ENCODE data around the gene SLC4A9.

Gene SLC4A9, protein sequence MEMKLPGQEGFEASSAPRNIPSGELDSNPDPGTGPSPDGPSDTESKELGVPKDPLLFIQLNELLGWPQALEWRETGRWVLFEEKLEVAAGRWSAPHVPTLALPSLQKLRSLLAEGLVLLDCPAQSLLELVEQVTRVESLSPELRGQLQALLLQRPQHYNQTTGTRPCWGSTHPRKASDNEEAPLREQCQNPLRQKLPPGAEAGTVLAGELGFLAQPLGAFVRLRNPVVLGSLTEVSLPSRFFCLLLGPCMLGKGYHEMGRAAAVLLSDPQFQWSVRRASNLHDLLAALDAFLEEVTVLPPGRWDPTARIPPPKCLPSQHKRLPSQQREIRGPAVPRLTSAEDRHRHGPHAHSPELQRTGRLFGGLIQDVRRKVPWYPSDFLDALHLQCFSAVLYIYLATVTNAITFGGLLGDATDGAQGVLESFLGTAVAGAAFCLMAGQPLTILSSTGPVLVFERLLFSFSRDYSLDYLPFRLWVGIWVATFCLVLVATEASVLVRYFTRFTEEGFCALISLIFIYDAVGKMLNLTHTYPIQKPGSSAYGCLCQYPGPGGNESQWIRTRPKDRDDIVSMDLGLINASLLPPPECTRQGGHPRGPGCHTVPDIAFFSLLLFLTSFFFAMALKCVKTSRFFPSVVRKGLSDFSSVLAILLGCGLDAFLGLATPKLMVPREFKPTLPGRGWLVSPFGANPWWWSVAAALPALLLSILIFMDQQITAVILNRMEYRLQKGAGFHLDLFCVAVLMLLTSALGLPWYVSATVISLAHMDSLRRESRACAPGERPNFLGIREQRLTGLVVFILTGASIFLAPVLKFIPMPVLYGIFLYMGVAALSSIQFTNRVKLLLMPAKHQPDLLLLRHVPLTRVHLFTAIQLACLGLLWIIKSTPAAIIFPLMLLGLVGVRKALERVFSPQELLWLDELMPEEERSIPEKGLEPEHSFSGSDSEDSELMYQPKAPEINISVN

DNA sequence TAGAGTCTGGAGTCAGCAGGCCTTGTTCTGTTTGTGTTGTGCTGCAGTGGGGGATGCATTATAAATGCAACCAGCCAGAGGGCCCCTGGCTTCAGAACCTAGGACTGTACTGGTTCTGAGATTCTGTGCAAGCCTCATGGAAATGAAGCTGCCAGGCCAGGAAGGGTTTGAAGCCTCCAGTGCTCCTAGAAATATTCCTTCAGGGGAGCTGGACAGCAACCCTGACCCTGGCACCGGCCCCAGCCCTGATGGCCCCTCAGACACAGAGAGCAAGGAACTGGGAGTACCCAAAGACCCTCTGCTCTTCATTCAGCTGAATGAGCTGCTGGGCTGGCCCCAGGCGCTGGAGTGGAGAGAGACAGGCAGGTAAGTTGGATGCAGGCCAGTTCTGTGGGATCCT, at the start of gene SLC4A9:
Gene SLC4A9, plus strand, starts transcription at position 94 of the 400 bp plus-strand sequence. Its CDS starts 43 bp downstream, at position 137.
- Histone ChIP-seq H3K4me1 (peaks cover 25 to 52% (median 43%) of the 10 kb centered on the region in 10 experiments), H3K9ac (no peak within 1 kb of the TSS), H3K4me2 (no peak within 1 kb of the TSS), H4K20me1 (no peaks in the 10 kb centered on the region), H3K9me3 (replicated peaks in 1 of 11) (no peaks in the 10 kb centered on the region), H3K27me3 (no peaks in the 10 kb centered on the region), H3K36me3 (no peaks in the 10 kb centered on the region), H3K4me3 (no peak within 1 kb of the TSS), H3K27ac (no peak within 1 kb of the TSS)
- TF ChIP-seq Cebpa-rat (IDR thresholded peaks at IDR 0.05) = no peak

DNA sequence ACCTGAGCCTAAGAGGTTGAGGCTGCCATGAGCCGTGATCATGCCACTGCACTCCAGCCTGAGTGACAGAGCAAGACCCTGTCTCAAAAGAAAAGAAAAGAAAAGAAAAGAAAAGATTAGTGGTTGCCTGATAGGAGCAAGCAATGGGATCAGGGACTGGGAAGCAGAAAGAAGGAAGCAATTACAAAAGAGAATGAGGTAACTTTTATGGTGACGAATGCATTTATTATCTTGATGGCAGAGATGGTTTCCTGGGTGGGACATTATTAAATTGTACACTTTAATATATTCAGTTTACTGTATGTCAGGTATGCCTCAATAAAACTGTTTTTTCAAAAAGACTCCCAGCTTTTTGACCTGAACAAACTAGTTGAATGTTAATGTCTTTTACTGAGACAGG, 49.6 kb upstream of the SLC4A9 start:
- Histone ChIP-seq H3K4me2 (peak overlapping the region in 10 of 11 experiments; percentile 11 to 84 (median 34); a peak in 12 of 22 replicates), H3K4me1 (peaks cover 36 to 51% (median 42%) of the 10 kb centered on the region in 10 experiments), H3K27ac (0 out of 22 replicates have a peak overlapping the region, but pooled peaks of 1 of the 11 experiments have one; percentile 8), H3K36me3 (no peaks in the 10 kb centered on the region), H3K9me3 (replicated peaks in 1 of 11) (no peaks in the 10 kb centered on the region), H3K9ac (no peak overlapping the region), H3K4me3 (no peak overlapping the region), H4K20me1 (no peaks in the 10 kb centered on the region), H3K27me3 (no peaks in the 10 kb centered on the region)
- no peak for TF ChIP-seq Cebpa-rat (IDR thresholded peaks at IDR 0.05)

GRCh38 chr5:140311011-140311467, 49.0 kb upstream of the SLC4A9 start:
- H3K36me3 ChIP-seq = no peaks in the 10 kb centered on the region
- H3K4me1 ChIP-seq = peaks cover 35 to 50% (median 41%) of the 10 kb centered on the region in 10 experiments
- no peaks in the 10 kb centered on the region for H3K9me3 ChIP-seq (replicated peaks in 1 of 11)
- peak overlapping the region in 1 of 11 experiments; percentile 8; a peak in 1 of 22 replicates for H3K27ac ChIP-seq
- no peak overlapping the region for H3K9ac ChIP-seq
- H3K4me2 ChIP-seq = peak overlapping the region in 10 of 11 experiments; percentile 1 to 84 (median 52); a peak in 14 of 22 replicates
- TF ChIP-seq Cebpa-rat (IDR thresholded peaks at IDR 0.05) = no peak
- no peak overlapping the region for H3K4me3 ChIP-seq
- H3K27me3 ChIP-seq = no peaks in the 10 kb centered on the region
- H4K20me1 ChIP-seq = no peaks in the 10 kb centered on the region

DNA sequence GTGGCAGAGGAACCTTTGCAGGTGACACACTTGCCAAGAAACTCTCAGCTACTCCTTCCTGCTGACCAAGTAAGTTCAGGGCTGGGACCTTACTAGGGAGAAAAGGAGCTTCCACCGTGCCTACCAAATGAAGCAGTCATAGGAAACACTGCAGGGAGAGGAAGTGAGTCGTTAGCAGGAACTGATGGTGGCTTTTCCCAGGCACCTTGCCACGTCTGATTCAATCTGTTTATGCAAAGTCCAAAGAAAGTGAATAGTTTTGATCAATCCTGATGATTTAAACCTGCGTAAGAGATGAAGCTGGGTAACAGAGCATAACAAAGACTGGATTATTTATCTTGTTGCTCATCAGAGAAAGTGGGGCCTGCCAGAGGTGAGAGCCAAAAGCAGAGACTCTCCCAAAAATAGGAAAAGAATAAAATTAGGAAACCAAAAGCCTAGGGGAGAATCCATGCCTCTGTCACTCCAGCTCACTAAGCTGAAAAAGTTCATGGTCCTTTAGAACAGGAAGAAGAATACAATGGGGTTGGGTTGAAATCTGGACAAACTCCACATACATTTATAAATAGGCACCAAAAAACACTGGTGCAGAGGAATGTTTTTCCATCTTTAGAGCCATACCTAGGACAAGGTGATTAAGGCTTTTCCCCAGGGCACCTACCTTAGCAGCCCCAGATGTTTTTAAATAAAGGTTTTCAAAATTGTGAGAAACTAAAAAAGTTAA, 47.8 kb upstream of the SLC4A9 start:
- Histone ChIP-seq H3K4me2 (peak overlapping the region; percentile 57 to 84 (median 74)), H3K4me1 (peaks cover 25 to 41% (median 32%) of the 10 kb centered on the region in 10 experiments), H3K27ac (peak overlapping the region in 9 of 11 experiments; percentile 2 to 46 (median 38); a peak in 14 of 22 replicates), H4K20me1 (no peaks in the 10 kb centered on the region), H3K4me3 (no peak overlapping the region), H3K27me3 (no peaks in the 10 kb centered on the region), H3K36me3 (no peaks in the 10 kb centered on the region), H3K9me3 (replicated peaks in 1 of 11) (no peaks in the 10 kb centered on the region), H3K9ac (peak overlapping the region in 5 of 11 experiments; percentile 1 to 49 (median 22); a peak in 6 of 22 replicates)
- TF ChIP-seq Cebpa-rat (IDR thresholded peaks at IDR 0.05) = no peak

- Histone ChIP-seq H3K27ac (peak overlapping the region in 7 of 11 experiments; percentile 0 to 46 (median 34); a peak in 5 of 22 replicates), H3K9ac (no peak overlapping the region), H3K4me3 (no peak overlapping the region), H3K36me3 (no peaks in the 10 kb centered on the region), H3K4me1 (peaks cover 25 to 41% (median 32%) of the 10 kb centered on the region in 10 experiments), H3K9me3 (replicated peaks in 1 of 11) (no peaks in the 10 kb centered on the region), H4K20me1 (no peaks in the 10 kb centered on the region), H3K4me2 (peak overlapping the region; percentile 57 to 84 (median 74)), H3K27me3 (no peaks in the 10 kb centered on the region)
- TF ChIP-seq Cebpa-rat (IDR thresholded peaks at IDR 0.05) = no peak
Observed at GRCh38 chr5:140312791-140313189, 47.2 kb upstream of the SLC4A9 start.

DNA sequence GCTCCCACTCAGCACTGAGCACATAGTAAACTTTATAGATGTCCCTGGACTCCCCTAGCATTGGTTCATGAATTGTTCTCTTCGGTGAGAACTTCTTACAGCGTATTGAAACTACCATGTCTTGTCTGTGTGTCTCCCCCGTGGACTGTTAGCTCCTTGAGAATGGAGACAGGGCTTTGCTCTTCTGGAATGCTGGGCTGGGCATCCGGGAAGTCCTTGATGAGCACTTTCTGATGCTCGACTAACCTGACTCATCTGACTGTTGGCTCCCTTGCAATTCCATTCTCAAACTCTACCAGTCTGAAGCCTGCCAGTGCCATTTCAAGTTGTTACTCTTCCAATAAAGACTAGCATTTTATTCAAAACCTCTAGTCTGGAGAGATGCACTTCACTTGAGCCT, 42.1 kb upstream of the SLC4A9 start:
- Histone ChIP-seq H4K20me1 (no peaks in the 10 kb centered on the region), H3K9ac (no peak overlapping the region), H3K36me3 (no peaks in the 10 kb centered on the region), H3K27me3 (no peaks in the 10 kb centered on the region), H3K4me3 (no peak overlapping the region), H3K27ac (no peak overlapping the region), H3K4me2 (peak overlapping the region in 1 of 11 experiments; percentile 0; a peak in 1 of 22 replicates), H3K9me3 (replicated peaks in 1 of 11) (no peaks in the 10 kb centered on the region), H3K4me1 (peaks cover 8 to 53% (median 37%) of the 10 kb centered on the region in 10 experiments)
- TF ChIP-seq Cebpa-rat (IDR thresholded peaks at IDR 0.05) = no peak

DNA sequence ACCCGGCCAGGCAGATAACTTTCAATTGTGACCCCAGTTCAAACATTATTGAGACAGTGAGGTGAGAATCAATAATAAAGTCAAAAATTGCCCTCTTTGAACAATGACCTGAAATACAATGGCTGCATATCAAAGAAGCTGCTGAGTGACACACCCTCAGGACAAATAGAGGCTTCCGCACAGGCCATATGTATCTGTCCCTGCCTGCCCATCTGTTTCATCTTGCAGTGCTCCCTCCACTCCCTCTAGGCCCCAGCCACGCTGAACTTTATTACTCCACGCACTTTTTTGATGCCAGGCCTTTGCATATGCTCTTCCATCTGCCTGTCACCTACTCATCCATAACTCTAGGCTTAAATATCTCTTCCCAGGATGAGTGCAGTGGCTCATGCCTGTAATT, 41.2 kb upstream of the SLC4A9 start:
- peak overlapping the region in 5 of 11 experiments; percentile 70 to 93 (median 84); a peak in 10 of 22 replicates for H3K4me2 ChIP-seq
- H3K4me1 ChIP-seq = peaks cover 13 to 55% (median 44%) of the 10 kb centered on the region in 10 experiments
- TF ChIP-seq Cebpa-rat (IDR thresholded peaks at IDR 0.05) = no peak
- no peak overlapping the region for H3K4me3 ChIP-seq
- H3K27me3 ChIP-seq = no peaks in the 10 kb centered on the region
- no peak overlapping the region for H3K9ac ChIP-seq
- peak overlapping the region in 4 of 11 experiments; percentile 73 to 81 (median 80); a peak in 7 of 22 replicates for H3K27ac ChIP-seq
- H3K9me3 ChIP-seq (replicated peaks in 1 of 11) = no peaks in the 10 kb centered on the region
- H4K20me1 ChIP-seq = no peaks in the 10 kb centered on the region
- no peaks in the 10 kb centered on the region for H3K36me3 ChIP-seq

- Histone ChIP-seq H3K9me3 (replicated peaks in 1 of 11) (no peaks in the 10 kb centered on the region), H3K4me3 (no peak overlapping the region), H3K36me3 (no peaks in the 10 kb centered on the region), H3K4me1 (peaks cover 24 to 65% (median 54%) of the 10 kb centered on the region in 10 experiments), H3K27me3 (no peaks in the 10 kb centered on the region), H3K9ac (peak overlapping the region in 4 of 11 experiments; percentile 0 to 47 (median 6); a peak in 2 of 22 replicates), H3K4me2 (peak overlapping the region in 8 of 11 experiments; percentile 6 to 93 (median 76); a peak in 15 of 22 replicates), H3K27ac (peak overlapping the region in 6 of 11 experiments; percentile 40 to 81 (median 76); a peak in 12 of 22 replicates), H4K20me1 (no peaks in the 10 kb centered on the region)
- no peak for TF ChIP-seq Cebpa-rat (IDR thresholded peaks at IDR 0.05)
Observed at GRCh38 chr5:140319833-140320232, 40.2 kb upstream of the SLC4A9 start.

Measured in BLaER1 treated with 17β-estradiol and CSF1 and Interleukin-3, amounts not matched to agents 10 nM and 100 nM (cell line).